Duodenal mucosa (tissue), 2 donors: ENCODE measurements around the gene PRRX2.
"Not testable (repeated sequence)": the region's sequence is repeated elsewhere in the genome, so short reads cannot be mapped to it uniquely, and the experiment has no call there.

ENCODE experiments used
- H3K27ac ChIP-seq: one replicate; pipeline ENCODE4 v1.7.0; 2013; ENCODE audit warnings: low read depth, low read length
- H3K27me3 ChIP-seq, 2 donors: one replicate each; pipeline ENCODE4 v1.7.0; 2013; ENCODE audit warnings: low read length in 2 of 2, control low read depth in 1 of 2; ENCODE audit not compliant: insufficient read depth in 2 of 2, control insufficient read depth in 1 of 2
- H3K36me3 ChIP-seq, 2 donors: one replicate each; pipeline ENCODE4 v1.7.0; 2013; ENCODE audit warnings: low read length in 2 of 2, control low read depth in 1 of 2; ENCODE audit not compliant: insufficient read depth in 2 of 2, control insufficient read depth in 1 of 2
- H3K4me1 ChIP-seq, 2 donors: one replicate each; pipeline ENCODE4 v1.7.0; 2013; ENCODE audit warnings: low read length in 2 of 2, control low read depth in 1 of 2; ENCODE audit not compliant: insufficient read depth in 2 of 2, control insufficient read depth in 1 of 2
- H3K4me3 ChIP-seq, 2 donors: one replicate each; pipeline ENCODE4 v1.7.0; 2013; ENCODE audit warnings: low read length in 2 of 2, low read depth in 1 of 2
- H3K9ac ChIP-seq, 2 donors: one replicate each; pipeline ENCODE4 v1.7.0; 2013; ENCODE audit warnings: low read length in 2 of 2, low read depth in 1 of 2
- H3K9me3 ChIP-seq, 2 donors: one replicate each; pipeline ENCODE4 v1.7.0; 2013; ENCODE audit warnings: low read length in 2 of 2, control low read depth in 1 of 2; ENCODE audit not compliant: control insufficient read depth in 1 of 2

The PRRX2 gene

GRCh38 chr9:129740174-129740573, 74.7 kb downstream of the PRRX2 start:
- H3K36me3 ChIP-seq, result no peaks in the 10 kb centered on the region
- H3K9ac ChIP-seq, result no peak overlapping the region
- peaks cover 0 to 4% of the 10 kb centered on the region in 2 donors for H3K4me1 ChIP-seq
- H3K9me3 ChIP-seq, result no peaks in the 10 kb centered on the region
- H3K27ac ChIP-seq, result no peak overlapping the region
- H3K27me3 ChIP-seq, result no peaks in the 10 kb centered on the region
- H3K4me3 ChIP-seq, result no peak overlapping the region

- Histone ChIP-seq H3K27ac (no peak overlapping the region), H3K9ac (no peak overlapping the region), H3K9me3 (no peaks in the 10 kb centered on the region), H3K27me3 (no peaks in the 10 kb centered on the region), H3K36me3 (no peaks in the 10 kb centered on the region), H3K4me1 (peaks cover 0 to 4% of the 10 kb centered on the region in 2 donors), H3K4me3 (no peak overlapping the region)
Observed at GRCh38 chr9:129740666-129741464, 75.4 kb downstream of the PRRX2 start.

GRCh38 chr9:129745200-129745599, 79.8 kb downstream of the PRRX2 start:
- Histone ChIP-seq H3K9ac (no peak overlapping the region), H3K27ac (no peak overlapping the region), H3K27me3 (no peaks in the 10 kb centered on the region), H3K36me3 (no peaks in the 10 kb centered on the region), H3K9me3 (no peaks in the 10 kb centered on the region), H3K4me1 (no peaks in the 10 kb centered on the region), H3K4me3 (no peak overlapping the region)

GRCh38 chr9:129746092-129746777, 80.8 kb downstream of the PRRX2 start:
- Histone ChIP-seq H3K4me1 (no peaks in the 10 kb centered on the region), H3K27me3 (no peaks in the 10 kb centered on the region), H3K4me3 (no peak overlapping the region), H3K36me3 (no peaks in the 10 kb centered on the region), H3K27ac (no peak overlapping the region), H3K9ac (no peak overlapping the region), H3K9me3 (no peaks in the 10 kb centered on the region)

- H3K36me3 ChIP-seq, result no peaks in the 10 kb centered on the region
- peaks cover 10 to 13% of the 10 kb centered on the region in 2 donors for H3K27me3 ChIP-seq
- H3K27ac ChIP-seq, result no peak overlapping the region
- no peak overlapping the region for H3K4me3 ChIP-seq
- peaks cover 0 to 12% of the 10 kb centered on the region in 2 donors for H3K4me1 ChIP-seq
- H3K9me3 ChIP-seq, result no peaks in the 10 kb centered on the region
- H3K9ac ChIP-seq, result no peak overlapping the region
Observed at GRCh38 chr9:129748249-129748648, 82.8 kb downstream of the PRRX2 start.

- H3K36me3 ChIP-seq, H3K4me3 ChIP-seq, H3K9ac ChIP-seq, H3K9me3 ChIP-seq, H3K27ac ChIP-seq: not testable (repeated sequence)
- Histone ChIP-seq H3K27me3 (peaks cover 10 to 15% of the 10 kb centered on the region in 2 donors), H3K4me1 (peaks cover 0 to 12% of the 10 kb centered on the region in 2 donors)
Observed at GRCh38 chr9:129749052-129749451, 83.6 kb downstream of the PRRX2 start.

- Histone ChIP-seq H3K9ac (no peak overlapping the region), H3K9me3 (no peaks in the 10 kb centered on the region), H3K27ac (no peak overlapping the region), H3K36me3 (no peaks in the 10 kb centered on the region), H3K4me3 (no peak overlapping the region), H3K4me1 (peaks cover 0 to 12% of the 10 kb centered on the region in 2 donors), H3K27me3 (peaks cover 10 to 15% of the 10 kb centered on the region in 2 donors)
Observed at GRCh38 chr9:129749575-129749974, 84.1 kb downstream of the PRRX2 start.

GRCh38 chr9:129750013-129750638, 84.7 kb downstream of the PRRX2 start:
- H3K9me3 ChIP-seq, result no peaks in the 10 kb centered on the region
- peaks cover 0 to 12% of the 10 kb centered on the region in 2 donors for H3K4me1 ChIP-seq
- H3K27ac ChIP-seq, result no peak overlapping the region
- no peak overlapping the region for H3K9ac ChIP-seq
- H3K4me3 ChIP-seq, result no peak overlapping the region
- H3K27me3 ChIP-seq, result peaks cover 10 to 15% of the 10 kb centered on the region in 2 donors
- no peaks in the 10 kb centered on the region for H3K36me3 ChIP-seq

GRCh38 chr9:129751841-129752801, 86.7 kb downstream of the PRRX2 start:
- peak overlapping the region in 1 of 2 donors; percentile 25 for H3K9ac ChIP-seq
- H3K9me3 ChIP-seq, result no peaks in the 10 kb centered on the region
- H3K36me3 ChIP-seq, result no peaks in the 10 kb centered on the region
- no peak overlapping the region for H3K27ac ChIP-seq
- H3K4me1 ChIP-seq, result peaks cover 0 to 12% of the 10 kb centered on the region in 2 donors
- peaks cover 10 to 15% of the 10 kb centered on the region in 2 donors for H3K27me3 ChIP-seq
- H3K4me3 ChIP-seq, result peak overlapping the region; percentile 34 to 60
